Stimulated activated CD4-positive, alpha-beta T cell treated with anti-CD3 and anti-CD28 coated beads, TNF-alpha, amount 100 ng/mL, for 1 hour (primary cell): ENCODE data around the gene PEPD.

ENCODE experiments used
- DNase-seq, 3 donors: peaks; one replicate each; pipeline ENCODE4 v3.0.0-alpha.2; 2020; ENCODE audit warnings: low read depth in 3 of 3, low spot score in 1 of 3

The PEPD gene

GRCh38 chr19:33459222-33460090 is 62.1 kb downstream of the PEPD start:
- no peak for DNase-seq

GRCh38 chr19:33458807-33459206 is 62.8 kb downstream of the PEPD start:
- DNase-seq, result no peak

DNA sequence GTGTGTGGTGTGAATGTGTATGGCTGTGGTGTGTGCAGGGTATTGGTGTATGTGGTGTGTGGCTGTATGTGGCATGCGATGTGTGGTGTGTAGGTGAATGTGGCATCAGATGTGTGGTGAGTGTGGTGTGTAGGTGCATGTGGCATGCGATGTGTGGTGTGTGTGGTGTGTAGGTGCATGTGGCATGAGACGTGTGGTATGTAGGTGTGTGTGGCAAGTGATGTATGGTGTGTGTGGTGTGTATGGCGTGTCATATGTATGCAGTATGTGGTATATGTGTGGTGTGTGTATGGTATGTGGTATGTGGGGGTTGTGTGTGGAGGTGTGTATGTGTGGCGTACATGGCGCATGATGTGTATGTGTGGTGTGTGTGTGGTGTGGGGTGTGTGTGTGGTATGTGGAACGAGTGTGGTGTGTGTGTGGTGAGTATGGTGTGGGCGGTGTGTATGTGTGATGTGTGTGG is 63.4 kb downstream of the PEPD start:
- no peak for DNase-seq

DNA sequence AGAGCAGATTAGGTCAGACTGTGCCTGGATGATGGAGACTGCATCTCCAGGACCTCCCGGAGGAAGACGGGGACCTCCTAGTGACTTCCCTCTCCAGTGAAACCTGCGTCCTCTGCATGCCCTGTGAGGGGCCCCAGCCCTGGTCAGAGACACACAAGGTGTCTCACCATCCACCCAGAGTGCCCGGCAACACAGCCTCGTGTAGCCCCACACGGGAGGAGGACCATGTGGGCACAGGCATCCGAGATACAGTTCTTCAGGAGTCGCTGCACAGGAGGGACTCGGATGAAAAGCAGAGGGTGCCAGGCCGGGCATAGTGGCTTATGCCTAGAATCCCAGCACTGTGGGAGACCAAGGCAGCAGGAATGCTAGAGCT is 64.8 kb downstream of the PEPD start:
- DNase-seq, result no peak

GRCh38 chr19:33456076-33456844 is 65.3 kb downstream of the PEPD start:
- DNase-seq, result no peak

- DNase-seq, result no peak
These were observed 68.3 kb downstream of the PEPD start for GRCh38 chr19:33453265-33453664.

DNA sequence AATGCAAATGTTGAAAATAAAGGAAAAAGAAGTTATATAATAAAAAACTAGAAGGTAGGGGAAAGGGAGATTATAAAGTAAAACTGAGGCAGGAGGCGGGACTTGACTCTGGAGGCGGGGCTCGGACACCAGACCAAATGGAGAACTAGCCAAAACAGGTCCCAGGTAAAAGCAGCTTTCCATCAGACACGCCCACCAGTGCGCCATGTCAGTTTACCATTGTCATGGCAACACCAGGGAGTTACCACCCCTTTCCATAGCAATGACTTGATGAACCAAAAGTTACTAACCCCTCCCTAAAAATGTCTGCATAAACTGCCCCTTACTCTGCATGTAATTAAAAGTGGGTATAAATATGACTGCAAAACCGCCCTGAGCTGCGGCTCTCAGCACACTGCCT is 70.9 kb downstream of the PEPD start:
- no peak for DNase-seq

DNA sequence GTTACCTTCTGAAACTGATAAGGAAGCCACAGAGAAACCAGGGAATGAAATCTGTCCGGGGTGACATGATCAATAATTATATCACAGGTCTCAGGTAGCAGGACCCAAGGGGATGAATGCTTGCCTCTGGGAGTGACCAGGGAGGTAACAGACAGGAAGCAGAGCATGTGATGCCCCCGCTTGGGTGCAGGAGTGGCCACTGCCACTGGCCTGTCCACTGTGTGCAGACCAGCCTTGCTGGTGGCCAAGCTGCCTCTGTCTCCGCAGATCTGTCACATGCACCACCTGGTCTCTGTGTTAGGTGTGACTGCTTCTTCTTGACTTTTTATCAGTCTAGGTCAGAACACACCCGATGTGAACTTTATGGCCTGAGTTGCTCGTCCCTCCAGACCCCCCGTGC is 71.8 kb downstream of the PEPD start:
- no peak for DNase-seq

GRCh38 chr19:33448159-33448516 is 73.5 kb downstream of the PEPD start:
- no peak for DNase-seq

GRCh38 chr19:33447336-33448158 is 74.0 kb downstream of the PEPD start:
- DNase-seq, result no peak

GRCh38 chr19:33446330-33447293 is 75.0 kb downstream of the PEPD start:
- DNase-seq, result no peak

- DNase-seq, result no peak
These were observed 75.9 kb downstream of the PEPD start for GRCh38 chr19:33445442-33446329.

GRCh38 chr19:33444562-33445441 is 76.8 kb downstream of the PEPD start:
- no peak for DNase-seq

DNA sequence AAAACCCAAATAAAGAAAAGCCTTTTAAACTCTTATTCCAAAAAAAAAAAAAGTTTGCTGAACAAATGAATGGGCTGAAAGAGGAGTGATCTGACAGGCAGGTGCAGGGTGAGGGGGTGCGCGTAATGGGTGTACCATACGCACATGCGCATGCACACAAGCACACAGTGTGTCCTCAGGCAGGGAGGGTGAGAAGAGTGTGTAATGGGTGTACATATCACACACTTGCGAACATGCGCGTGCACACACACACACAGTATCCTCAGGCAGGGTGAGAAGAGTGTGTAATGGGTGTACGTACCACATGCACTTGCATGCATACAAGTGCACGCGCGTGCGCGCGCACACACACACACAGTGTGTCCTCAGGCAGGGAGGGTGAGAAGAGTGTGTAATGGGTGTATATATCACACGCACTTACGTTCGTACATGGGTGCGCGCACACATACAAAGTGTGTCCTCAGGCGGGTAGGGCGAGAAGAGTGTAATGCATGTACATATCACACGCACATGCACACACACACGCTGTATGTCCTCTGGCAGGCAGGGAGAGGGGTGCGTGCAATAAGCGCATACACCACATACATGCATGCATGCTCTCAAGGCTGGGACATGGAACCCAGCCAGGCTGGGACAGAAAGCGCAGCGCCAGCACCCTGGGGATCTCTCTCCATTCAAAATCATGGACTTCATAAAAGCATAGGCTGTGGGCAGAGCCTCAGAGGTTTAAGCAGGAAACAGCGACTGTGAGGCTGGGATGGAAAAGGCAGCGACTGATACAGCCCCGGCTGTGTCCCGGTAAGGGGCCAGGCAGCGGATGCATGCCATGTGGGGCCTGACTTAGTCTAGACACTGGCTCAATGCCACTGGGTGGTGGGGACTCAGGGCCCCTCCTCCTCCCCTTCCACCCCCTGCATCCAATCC is 77.7 kb downstream of the PEPD start:
- no peak for DNase-seq

- no peak for DNase-seq
These were observed 78.9 kb downstream of the PEPD start for GRCh38 chr19:33442706-33443105.

DNA sequence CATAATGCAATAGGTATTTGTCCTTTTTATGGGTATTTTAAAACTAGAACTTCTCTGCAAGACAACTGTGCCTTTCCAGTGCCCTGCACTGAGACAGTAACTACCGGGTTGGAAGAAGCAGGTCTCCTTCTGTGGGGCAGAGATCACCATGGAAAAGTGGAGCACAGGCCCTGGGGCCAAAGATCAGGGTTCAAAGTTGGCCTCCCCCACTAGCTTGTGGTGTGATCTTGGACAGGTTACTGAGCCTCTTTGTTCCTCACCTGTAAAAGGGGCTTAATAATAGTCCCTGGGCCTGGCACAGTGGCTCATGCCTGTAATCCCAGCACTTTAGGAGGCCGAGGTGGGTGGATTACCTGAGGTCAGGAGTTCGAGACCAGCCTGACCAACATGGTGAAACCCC is 79.8 kb downstream of the PEPD start:
- DNase-seq, result no peak

- DNase-seq, result no peak
These were observed 80.3 kb downstream of the PEPD start for GRCh38 chr19:33441277-33441699.
